HG02798 (cell line): ENCODE results near the gene B3GNT9.

Experiments
- ATAC-seq: cut with Tn5 transposase; IDR thresholded peaks from one replicate; pipeline ENCODE4 v1.9.1; 2021; ENCODE audit warnings: mild to moderate bottlenecking; ENCODE audit not compliant: unreplicated experiment, poor library complexity

The B3GNT9 gene

DNA sequence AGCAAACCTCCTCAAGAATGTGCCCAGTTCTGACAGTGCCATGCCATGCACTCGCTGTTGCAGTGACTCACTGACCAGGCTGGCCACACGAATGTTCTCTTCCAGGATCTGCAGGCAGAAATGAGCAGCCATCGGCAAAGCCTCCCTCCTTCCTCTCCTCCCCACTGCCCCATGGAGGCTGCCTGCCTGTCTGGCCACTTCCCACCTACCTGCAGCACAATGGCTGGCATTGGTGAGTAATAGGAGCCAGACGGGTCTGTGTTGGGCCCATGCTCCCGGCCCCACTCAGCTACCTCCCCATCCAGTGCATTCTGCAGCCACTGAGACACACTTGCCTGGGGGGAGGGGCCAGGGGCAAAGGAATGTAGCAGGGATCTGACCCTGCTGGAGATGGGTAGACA is 35.8 kb upstream of the B3GNT9 start:
- no peak for ATAC-seq

DNA sequence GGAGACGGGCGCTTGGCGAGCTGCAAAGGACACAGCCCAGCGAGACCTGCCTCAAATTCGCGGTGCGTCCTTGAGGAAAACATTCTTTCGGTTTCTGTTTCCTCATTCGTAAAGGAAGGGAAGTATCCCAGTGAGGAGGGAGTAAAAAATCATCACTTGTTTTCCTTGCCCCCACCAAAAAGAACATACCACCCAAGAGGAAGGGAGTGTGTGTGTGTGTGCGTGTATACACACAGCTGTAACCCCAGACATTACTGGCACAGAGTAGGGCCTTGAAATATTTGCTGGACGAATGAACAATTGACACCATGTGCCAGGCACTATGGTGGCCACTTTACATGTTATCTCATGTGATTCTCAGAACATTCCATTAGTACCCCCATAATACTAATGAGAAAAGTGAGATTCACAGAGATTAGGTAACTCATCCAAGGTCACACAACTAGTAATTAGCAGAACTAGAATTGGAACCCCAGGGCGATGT is 34.9 kb upstream of the B3GNT9 start:
- no peak for ATAC-seq

- no peak for ATAC-seq
Observed at GRCh38 chr16:67184995-67185650, 34.3 kb upstream of the B3GNT9 start.

DNA sequence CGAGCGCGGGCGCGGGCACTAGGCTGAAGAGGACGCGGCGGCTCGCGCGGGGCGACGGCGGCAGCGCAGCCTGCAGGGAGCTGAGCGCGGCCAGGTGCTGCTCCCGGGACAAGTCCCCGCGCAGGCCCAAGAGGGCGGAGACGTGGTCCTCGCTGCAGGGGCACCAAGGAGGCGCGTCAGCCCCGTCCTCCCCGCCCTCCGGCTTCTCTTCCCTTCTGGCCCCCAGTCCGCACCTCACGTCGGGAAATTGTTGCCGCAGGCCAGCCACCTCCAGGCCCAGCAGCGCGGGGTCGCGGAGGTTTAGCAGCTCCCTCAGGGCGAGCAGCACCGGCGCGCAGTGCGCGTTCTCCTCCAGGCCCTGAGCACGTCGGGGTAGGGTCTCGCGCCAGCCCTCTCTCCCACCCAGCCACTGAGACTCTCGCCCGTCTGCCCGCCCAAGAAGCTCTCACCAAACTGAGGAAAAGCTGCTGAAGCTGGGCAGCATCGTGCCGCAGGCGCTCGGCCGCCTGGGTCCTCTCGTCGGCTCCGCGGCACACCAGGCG is 33.7 kb upstream of the B3GNT9 start:
- peak; percentile 4 for ATAC-seq

DNA sequence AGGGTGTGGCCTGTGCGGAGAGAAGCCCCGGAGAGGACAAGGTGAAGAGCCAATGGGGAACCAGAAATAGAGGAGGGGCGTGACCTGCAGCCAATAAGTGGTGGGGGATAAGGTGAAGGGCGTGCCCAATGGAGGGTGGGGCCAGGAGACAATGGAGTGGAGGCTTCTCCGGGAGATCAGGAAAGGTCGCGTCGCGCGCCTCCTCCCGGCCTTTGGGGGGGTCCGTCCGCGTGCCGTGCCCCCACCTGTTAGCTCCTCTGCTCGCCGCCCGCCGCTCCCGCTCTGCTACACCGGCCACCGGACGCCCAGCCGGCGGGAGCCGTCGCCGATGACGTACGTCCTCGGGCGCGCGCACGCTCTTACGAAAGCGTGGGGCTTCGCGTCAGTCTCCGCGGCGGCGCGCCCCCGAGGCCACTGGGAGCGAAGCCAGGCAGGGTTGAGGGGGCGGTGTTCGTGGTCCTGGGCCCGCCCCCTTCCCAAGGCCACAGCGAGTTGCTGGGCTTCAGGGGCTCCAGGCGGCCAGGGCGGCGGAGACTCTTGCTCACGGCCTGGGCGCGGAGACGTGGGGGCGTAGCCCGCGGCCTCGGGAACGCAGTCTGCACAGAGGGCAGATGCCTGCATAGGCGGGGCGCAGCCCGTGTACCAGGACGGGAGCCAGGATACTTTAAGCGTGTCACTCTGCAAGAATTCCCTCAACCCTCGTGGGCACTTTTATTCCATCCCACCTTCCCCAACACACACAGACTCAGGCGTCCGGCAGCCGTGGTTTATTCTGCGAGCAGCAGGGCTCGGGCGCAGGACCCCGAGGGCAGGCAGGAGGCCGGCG is 33.0 kb upstream of the B3GNT9 start, which contains the start of gene MATCAP1:
Gene MATCAP1, minus strand, starts transcription at position 337 of the 826 bp plus-strand sequence. CDS start 3,353 bp downstream, outside the sequence.
- ATAC-seq, result peak; percentile 93

GRCh38 chr16:67183284-67183626 is 32.5 kb upstream of the B3GNT9 start:
- no peak for ATAC-seq

DNA sequence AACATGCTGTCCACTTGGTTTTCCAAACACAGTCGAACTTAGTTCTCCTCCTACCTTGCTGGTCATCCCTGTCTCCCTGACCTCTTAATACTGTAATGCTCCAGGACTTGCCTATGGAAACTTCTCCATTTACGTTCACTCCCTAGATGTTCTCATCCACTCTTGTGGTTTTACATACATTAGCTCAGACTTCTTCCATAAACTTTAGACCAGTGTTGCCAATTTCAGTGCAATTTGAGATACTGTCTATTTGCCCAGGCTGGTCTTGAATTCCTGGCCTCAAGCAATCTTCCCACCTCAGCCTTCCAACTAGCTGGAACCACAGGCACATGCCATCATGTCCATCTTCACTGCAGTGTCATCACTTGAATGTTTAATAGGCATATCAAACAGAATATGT is 31.5 kb upstream of the B3GNT9 start:
- no peak for ATAC-seq

- no peak for ATAC-seq
Observed at GRCh38 chr16:67181346-67181745, 30.5 kb upstream of the B3GNT9 start.

DNA sequence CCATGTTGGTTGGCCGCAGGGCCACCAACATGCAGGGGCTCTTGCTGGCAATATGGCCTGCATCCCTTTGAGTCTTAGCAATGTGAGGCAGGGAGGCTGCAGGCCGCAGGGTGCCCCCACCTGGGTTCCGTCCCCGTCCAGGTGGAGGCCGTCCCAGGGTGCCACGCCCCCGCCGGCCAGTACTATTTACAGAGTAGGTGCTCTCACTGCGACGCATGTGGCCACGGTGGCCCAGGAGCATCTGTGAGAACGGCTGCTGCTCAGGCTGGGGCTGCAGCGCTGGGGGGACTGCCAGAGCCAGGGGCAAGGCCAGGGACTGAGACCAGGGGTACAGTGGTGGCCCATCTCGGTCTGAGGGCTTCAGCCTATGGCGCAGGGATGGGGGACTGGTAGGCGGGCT is 29.4 kb upstream of the B3GNT9 start:
- ATAC-seq, result no peak

DNA sequence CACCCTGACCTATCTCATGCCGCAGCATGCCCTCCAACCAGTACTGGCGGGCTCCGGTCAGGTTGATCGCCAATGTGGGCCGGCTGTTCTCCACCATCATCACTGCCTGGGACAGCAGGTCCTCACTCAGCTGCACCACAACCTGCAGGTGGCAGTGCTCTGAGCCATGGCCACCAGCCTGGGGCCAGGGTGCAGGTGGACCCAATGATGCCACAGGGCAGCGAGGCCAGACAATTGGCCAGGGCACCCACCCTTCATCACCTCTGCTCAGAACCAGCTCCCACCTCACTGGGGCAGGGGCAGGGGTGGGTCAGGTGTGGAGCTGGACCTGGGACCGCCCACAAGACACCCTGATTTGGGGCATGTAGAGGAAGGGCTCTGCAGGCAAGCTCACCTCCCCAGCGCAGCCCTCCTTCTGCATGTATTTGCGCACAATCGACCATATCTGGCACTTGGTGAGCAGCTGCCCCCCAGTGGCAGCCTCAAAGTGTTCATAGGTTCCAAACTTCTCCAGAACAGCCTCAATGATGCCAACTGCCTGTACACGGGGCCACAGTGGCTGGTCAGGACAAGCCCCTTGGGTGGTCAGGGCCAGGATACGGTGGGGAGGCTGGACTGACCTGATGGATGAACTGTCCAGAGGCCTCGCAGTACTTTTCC is 28.8 kb upstream of the B3GNT9 start:
- no peak for ATAC-seq

DNA sequence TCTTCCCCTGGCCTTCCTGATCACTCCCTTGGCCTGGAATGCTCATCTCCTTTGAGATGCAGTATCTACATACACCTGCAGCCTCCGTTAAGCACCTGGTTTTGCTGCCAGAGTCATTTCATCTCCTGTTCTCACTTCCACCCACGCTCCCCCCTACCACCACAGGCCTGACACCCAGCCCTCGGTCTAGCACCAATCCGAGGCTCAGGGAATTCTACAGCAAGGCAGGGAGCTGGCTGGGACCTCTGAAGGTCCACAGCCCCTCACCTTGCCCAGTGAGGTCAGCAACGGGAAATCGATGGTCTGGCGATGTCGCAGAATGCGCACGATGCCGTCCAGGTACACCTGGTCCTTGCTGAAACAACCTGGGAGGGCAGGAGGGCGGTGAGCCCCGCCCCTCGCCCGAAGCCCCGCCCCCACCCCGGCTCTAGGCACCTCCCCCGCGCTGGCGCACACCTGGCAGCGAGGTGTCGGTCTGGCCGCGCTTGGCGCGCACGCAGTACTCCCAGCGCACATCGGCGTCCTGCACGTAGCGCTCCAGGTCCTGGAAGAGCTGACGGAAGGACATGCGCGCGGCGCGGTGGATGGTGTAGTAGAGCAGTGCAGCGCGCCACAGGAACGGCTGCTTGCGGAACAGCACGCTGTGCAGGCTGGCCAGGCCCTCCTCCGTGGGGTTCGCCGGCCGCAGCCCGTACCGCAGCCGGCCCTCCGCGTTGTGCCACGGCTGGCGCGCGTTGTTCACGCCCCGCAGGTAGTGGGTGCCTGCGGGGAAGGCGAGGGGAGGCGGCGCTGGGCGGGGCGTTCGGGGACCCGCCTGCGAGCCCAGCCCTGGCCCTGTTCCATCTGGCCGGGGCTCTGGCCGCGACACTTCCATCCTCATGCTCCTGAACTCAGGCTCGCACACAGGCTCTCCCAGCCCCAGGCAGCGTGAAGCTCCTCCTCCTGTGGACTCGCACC is 27.2 kb upstream of the B3GNT9 start:
- ATAC-seq, result no peak

GRCh38 chr16:67176662-67177061 is 25.9 kb upstream of the B3GNT9 start:
- no peak for ATAC-seq

GRCh38 chr16:67174706-67175231 is 24.0 kb upstream of the B3GNT9 start:
- no peak for ATAC-seq

DNA sequence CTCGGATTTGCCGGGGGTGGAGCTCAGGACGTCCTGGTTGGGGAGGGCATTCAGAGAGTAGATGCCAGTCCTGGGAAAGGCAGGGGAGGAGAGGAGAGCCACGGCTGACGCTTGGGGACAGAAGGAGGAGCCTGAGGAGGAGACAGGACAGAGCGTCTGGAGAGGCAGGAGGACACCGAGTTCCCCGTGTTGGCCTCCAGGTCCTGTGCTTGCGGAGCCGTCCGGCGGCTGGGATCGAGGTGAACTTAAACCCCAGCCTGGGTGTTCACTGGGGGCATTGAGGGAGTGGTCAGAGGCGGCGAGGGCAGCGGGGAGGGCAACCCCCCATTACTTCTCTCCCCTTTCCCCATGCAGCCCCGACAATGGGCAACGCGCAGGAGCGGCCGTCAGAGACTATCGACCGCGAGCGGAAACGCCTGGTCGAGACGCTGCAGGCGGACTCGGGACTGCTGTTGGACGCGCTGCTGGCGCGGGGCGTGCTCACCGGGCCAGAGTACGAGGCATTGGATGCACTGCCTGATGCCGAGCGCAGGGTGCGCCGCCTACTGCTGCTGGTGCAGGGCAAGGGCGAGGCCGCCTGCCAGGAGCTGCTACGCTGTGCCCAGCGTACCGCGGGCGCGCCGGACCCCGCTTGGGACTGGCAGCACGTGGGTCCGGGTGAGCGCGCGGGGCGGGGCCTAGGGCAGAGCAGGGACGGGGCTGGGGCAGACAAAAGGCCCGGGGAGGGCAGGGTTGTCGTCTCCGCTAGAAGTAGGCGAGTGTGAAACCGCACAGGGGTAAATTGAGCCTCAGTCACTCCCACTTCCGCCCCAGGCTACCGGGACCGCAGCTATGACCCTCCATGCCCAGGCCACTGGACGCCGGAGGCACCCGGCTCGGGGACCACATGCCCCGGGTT is 23.3 kb upstream of the B3GNT9 start:
- ATAC-seq, result peak; percentile 43

DNA sequence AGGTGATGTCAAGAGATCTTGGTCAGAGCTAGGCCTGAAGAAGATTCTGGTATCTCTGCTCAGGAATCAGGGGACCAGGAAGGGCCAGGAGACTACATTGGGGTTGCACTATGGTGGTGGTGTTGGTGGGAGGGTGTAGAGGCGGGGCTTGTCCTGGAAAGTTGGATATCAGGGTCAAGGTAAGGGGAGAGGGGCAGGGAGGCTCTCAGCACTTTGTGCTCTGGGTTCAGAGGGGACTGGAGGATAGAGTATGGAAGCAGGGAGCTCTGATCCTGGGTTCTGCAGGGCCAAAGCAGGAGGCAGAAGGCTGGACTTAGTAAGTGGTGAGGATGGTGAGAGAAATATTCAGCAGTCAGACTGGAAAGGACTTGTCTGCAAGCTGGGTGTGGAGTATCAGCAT is 22.5 kb upstream of the B3GNT9 start:
- no peak for ATAC-seq

- ATAC-seq, result no peak
Observed at GRCh38 chr16:67170949-67171649, 20.3 kb upstream of the B3GNT9 start.

- ATAC-seq, result peak; percentile 47
Observed at GRCh38 chr16:67170168-67170948, 19.6 kb upstream of the B3GNT9 start, which contains the start of gene NOL3. Gene NOL3 (plus strand): TSS chr16:67170538.
